GM12864 (cell line): Measurements from ENCODE around the gene FTCDNL1.

Source experiments
- DNase-seq: peaks from one replicate; pipeline ENCODE4 v3.0.0-alpha.2; 2011; ENCODE audit warnings: low read depth
- H3K4me3 ChIP-seq: 2 replicates; pipeline ENCODE4 v1.5.1; 2011; ENCODE audit warnings: mild to moderate bottlenecking, low read depth, low read length, control low read depth
- CTCF ChIP-seq: IDR thresholded peaks from 2 replicates; pipeline ENCODE4 v1.5.1; 2011; ENCODE audit warnings: low read depth, mild to moderate bottlenecking, moderate library complexity, low read length, control low read depth, inconsistent platforms; ENCODE audit errors: missing control alignments

FTCDNL1 gene

GRCh38 chr2:199850718-199851500 is at the start of gene FTCDNL1:
TSS of gene FTCDNL1 (minus strand) at chr2:199851192. CDS start at chr2:199848962, 2,230 bp downstream.
- TF ChIP-seq CTCF = peak; percentile 69
- DNase-seq = peak; percentile 22
- peak within 1 kb of the TSS; percentile 94 for H3K4me3 ChIP-seq

GRCh38 chr2:199896617-199897016 is 45.6 kb upstream of the FTCDNL1 start:
- no peak for DNase-seq
- no peak for TF ChIP-seq CTCF
- H3K4me3 ChIP-seq = no peak overlapping the region

- no peak overlapping the region for H3K4me3 ChIP-seq
- no peak for TF ChIP-seq CTCF
- DNase-seq = no peak
Measured at GRCh38 chr2:199895406-199895805, 44.4 kb upstream of the FTCDNL1 start.

GRCh38 chr2:199883474-199884212 is 32.7 kb upstream of the FTCDNL1 start:
- DNase-seq = no peak
- TF ChIP-seq CTCF = no peak
- no peak overlapping the region for H3K4me3 ChIP-seq

GRCh38 chr2:199882667-199883066 is 31.7 kb upstream of the FTCDNL1 start:
- TF ChIP-seq CTCF = no peak
- no peak for DNase-seq
- H3K4me3 ChIP-seq = no peak overlapping the region

- no peak for TF ChIP-seq CTCF
- DNase-seq = no peak
- H3K4me3 ChIP-seq = no peak overlapping the region
Measured at GRCh38 chr2:199875400-199875799, 24.4 kb upstream of the FTCDNL1 start.

- no peak for TF ChIP-seq CTCF
- DNase-seq = no peak
- no peak overlapping the region for H3K4me3 ChIP-seq
Measured at GRCh38 chr2:199874209-199874608, 23.2 kb upstream of the FTCDNL1 start.
